ENCODE results near the gene PPP3CA.

The PPP3CA gene

GRCh38 chr4:101280866-101281600 is 66.3 kb downstream of the PPP3CA start:
- no peak overlapping the region for H3K9ac ChIP-seq (ENCODE audit: low read length)
- H4K20me1 ChIP-seq (ENCODE audit: insufficient read depth, low read length), result no peaks in the 10 kb centered on the region
- no peak for TF ChIP-seq EZH2phosphoT487 (IDR thresholded peaks at IDR 0.05; ENCODE audit: low read length)
- no peak for TF ChIP-seq EZH2 (optimal IDR thresholded peaks at IDR 0.05; ENCODE audit: low read depth, low read length)
- TF ChIP-seq CTCF (IDR thresholded peaks at IDR 0.05; ENCODE audit: low read length), result no peak
- no peak overlapping the region for H3K4me2 ChIP-seq (ENCODE audit: low read depth, low read length)
- no peaks in the 10 kb centered on the region for H3K36me3 ChIP-seq (replicated peaks; ENCODE audit: insufficient read depth, low read length)
- H3K9me3 ChIP-seq (replicated peaks; ENCODE audit: insufficient read depth, low read length), result no peaks in the 10 kb centered on the region
- H3K9me2 ChIP-seq (replicated peaks; ENCODE audit: insufficient read depth, low read length), result no peaks in the 10 kb centered on the region
- H3K4me3 ChIP-seq (ENCODE audit: low read length), result no peak overlapping the region
- no peak overlapping the region for H2AFZ ChIP-seq (ENCODE audit: low read length)
- no peaks in the 10 kb centered on the region for H3K27me3 ChIP-seq (replicated peaks; ENCODE audit: insufficient read depth, low read length)
- H3K79me2 ChIP-seq (ENCODE audit: low read length), result peaks cover 40% of the 10 kb centered on the region
- no peak overlapping the region for H3K27ac ChIP-seq (ENCODE audit: low read length)
- no peak for DNase-seq
- H3F3A ChIP-seq (ENCODE audit: insufficient read depth, low read length), result no peaks in the 10 kb centered on the region
- H3K4me1 ChIP-seq (ENCODE audit: low read length), result peaks cover 10% of the 10 kb centered on the region

- Histone ChIP-seq H3K36me3 (replicated peaks; ENCODE audit: insufficient read depth, low read length) (no peaks in the 10 kb centered on the region), H3K9me2 (replicated peaks; ENCODE audit: insufficient read depth, low read length) (no peaks in the 10 kb centered on the region), H4K20me1 (ENCODE audit: insufficient read depth, low read length) (no peaks in the 10 kb centered on the region; the same call in 1 of the 2 replicates), H3K4me1 (ENCODE audit: low read length) (peaks cover 10% of the 10 kb centered on the region), H3K9ac (ENCODE audit: low read length) (no peak overlapping the region), H3K9me3 (replicated peaks; ENCODE audit: insufficient read depth, low read length) (no peaks in the 10 kb centered on the region), H3K4me2 (ENCODE audit: low read depth, low read length) (no peak overlapping the region), H3K27ac (ENCODE audit: low read length) (no peak overlapping the region), H3K27me3 (replicated peaks; ENCODE audit: insufficient read depth, low read length) (no peaks in the 10 kb centered on the region), H2AFZ (ENCODE audit: low read length) (no peak overlapping the region), H3F3A (ENCODE audit: insufficient read depth, low read length) (no peaks in the 10 kb centered on the region), H3K79me2 (ENCODE audit: low read length) (peaks cover 43% of the 10 kb centered on the region), H3K4me3 (ENCODE audit: low read length) (no peak overlapping the region)
- DNase-seq, result peak; percentile 28
- no peak for TF ChIP-seq EZH2phosphoT487 (IDR thresholded peaks at IDR 0.05; ENCODE audit: low read length)
- TF ChIP-seq CTCF (IDR thresholded peaks at IDR 0.05; ENCODE audit: low read length), result no peak
Measured at GRCh38 chr4:101279377-101279871, 67.9 kb downstream of the PPP3CA start.

- Histone ChIP-seq H2AFZ (ENCODE audit: low read length) (no peak overlapping the region), H3K9me2 (replicated peaks; ENCODE audit: insufficient read depth, low read length) (no peaks in the 10 kb centered on the region), H3F3A (ENCODE audit: insufficient read depth, low read length) (no peaks in the 10 kb centered on the region), H3K4me1 (ENCODE audit: low read length) (peaks cover 10% of the 10 kb centered on the region), H3K4me2 (ENCODE audit: low read depth, low read length) (no peak overlapping the region), H3K9ac (ENCODE audit: low read length) (no peak overlapping the region), H3K27me3 (replicated peaks; ENCODE audit: insufficient read depth, low read length) (no peaks in the 10 kb centered on the region), H3K36me3 (replicated peaks; ENCODE audit: insufficient read depth, low read length) (no peaks in the 10 kb centered on the region), H3K9me3 (replicated peaks; ENCODE audit: insufficient read depth, low read length) (no peaks in the 10 kb centered on the region), H4K20me1 (ENCODE audit: insufficient read depth, low read length) (no peaks in the 10 kb centered on the region; the same call in 1 of the 2 replicates), H3K27ac (ENCODE audit: low read length) (no peak overlapping the region), H3K79me2 (ENCODE audit: low read length) (peaks cover 44% of the 10 kb centered on the region), H3K4me3 (ENCODE audit: low read length) (no peak overlapping the region)
- DNase-seq, result no peak
- no peak for TF ChIP-seq EZH2phosphoT487 (IDR thresholded peaks at IDR 0.05; ENCODE audit: low read length)
- no peak for TF ChIP-seq CTCF (IDR thresholded peaks at IDR 0.05; ENCODE audit: low read length)
- TF ChIP-seq EZH2 (optimal IDR thresholded peaks at IDR 0.05; ENCODE audit: low read depth, low read length), result no peak
Measured at GRCh38 chr4:101277671-101278070, 69.7 kb downstream of the PPP3CA start.

All from MM.1S (cell line).